ENCODE measurements around the gene LIME1.

DNA sequence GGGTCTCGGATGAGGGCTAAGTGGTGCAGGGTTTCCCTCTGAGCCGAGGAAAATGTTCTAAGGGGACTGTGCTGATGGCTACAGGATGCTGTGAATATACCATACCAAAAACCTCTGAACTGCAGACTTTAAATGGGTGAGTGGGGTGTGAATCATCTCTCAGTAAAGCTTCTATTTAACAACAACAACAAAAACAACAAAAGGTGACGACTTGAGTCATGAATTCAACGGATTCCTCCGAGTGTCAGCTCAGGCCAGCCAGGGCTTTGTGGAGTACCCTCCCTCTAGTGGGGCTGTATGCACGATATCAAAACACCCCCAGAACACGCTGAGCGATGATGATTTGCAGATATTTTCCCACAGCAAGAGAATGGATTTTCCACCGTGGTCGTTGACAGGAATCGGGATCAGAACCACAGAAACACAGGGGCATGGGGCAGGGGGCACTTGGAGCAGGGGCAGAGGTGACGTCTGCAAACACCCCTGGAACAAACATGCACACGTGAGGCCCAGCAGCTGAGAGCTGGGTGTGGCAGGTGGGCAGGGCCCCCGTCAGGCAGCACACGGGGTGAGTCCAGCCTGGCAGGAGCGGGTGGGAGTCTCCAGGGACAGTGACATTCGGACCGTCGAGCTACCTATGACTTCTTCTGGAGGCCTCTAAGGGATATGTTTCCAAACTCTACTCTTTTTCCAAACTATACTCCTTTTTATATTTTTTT is 41.7 kb downstream of the LIME1 start:
- TF ChIP-seq, protein P1, sequence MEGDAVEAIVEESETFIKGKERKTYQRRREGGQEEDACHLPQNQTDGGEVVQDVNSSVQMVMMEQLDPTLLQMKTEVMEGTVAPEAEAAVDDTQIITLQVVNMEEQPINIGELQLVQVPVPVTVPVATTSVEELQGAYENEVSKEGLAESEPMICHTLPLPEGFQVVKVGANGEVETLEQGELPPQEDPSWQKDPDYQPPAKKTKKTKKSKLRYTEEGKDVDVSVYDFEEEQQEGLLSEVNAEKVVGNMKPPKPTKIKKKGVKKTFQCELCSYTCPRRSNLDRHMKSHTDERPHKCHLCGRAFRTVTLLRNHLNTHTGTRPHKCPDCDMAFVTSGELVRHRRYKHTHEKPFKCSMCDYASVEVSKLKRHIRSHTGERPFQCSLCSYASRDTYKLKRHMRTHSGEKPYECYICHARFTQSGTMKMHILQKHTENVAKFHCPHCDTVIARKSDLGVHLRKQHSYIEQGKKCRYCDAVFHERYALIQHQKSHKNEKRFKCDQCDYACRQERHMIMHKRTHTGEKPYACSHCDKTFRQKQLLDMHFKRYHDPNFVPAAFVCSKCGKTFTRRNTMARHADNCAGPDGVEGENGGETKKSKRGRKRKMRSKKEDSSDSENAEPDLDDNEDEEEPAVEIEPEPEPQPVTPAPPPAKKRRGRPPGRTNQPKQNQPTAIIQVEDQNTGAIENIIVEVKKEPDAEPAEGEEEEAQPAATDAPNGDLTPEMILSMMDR (conservative IDR thresholded peaks at IDR 0.05; ENCODE audit: low read length), result no peak
- TF ChIP-seq EZH2phosphoT487 (IDR thresholded peaks at IDR 0.05; ENCODE audit: borderline replicate concordance, low read depth, low read length), result no peak

Measured in OCI-LY7 (cell line).